ENCODE data around the gene SHANK1.

DNA sequence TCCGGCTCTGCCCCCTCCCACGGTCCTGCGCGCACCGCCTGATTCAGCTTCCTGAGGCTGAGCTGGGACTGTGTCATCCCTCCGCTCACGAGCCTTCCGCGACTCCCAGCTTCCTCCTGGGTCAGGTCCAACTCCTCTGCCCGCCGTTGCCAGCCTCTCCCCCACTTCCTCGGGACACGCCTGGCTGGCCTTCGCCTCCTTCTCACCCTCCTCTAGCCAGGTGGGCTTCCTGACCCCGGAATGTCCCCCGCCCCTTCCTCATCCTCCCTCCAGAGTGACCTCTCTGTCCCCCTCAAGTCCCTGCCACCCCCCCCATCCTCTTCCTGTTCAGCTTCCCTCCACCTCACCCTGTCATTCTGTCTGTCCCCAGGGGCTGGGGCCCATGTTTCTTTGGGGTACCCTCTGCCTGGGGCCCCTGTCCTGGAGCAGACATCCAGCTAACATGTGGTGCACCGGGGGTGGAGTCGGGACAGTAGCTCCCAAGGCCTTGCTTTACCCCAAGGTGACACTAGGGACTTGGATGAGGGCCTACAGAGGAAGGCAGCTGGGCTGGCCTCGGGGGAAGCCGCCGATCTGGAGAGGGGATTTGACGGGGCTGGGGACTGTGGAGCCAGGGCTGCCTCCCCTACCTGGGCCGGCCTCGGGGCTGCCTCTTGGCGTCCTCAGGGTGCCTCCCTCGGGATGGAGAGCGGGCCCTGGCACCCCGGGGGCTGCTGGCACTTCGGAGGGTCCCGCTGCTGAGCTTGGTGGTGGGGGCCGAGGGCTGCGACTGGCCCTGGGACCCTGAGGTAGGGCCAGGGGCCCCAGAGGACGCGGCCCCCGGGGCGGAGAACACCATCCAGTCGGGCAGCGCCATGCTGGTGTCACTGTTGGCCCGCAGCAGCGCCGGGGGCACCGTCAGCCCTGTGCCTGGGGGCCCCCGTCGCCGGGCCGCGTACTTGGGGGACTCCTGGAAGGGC is 16.5 kb downstream of the SHANK1 start:
- TF ChIP-seq, protein P1, sequence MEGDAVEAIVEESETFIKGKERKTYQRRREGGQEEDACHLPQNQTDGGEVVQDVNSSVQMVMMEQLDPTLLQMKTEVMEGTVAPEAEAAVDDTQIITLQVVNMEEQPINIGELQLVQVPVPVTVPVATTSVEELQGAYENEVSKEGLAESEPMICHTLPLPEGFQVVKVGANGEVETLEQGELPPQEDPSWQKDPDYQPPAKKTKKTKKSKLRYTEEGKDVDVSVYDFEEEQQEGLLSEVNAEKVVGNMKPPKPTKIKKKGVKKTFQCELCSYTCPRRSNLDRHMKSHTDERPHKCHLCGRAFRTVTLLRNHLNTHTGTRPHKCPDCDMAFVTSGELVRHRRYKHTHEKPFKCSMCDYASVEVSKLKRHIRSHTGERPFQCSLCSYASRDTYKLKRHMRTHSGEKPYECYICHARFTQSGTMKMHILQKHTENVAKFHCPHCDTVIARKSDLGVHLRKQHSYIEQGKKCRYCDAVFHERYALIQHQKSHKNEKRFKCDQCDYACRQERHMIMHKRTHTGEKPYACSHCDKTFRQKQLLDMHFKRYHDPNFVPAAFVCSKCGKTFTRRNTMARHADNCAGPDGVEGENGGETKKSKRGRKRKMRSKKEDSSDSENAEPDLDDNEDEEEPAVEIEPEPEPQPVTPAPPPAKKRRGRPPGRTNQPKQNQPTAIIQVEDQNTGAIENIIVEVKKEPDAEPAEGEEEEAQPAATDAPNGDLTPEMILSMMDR (IDR thresholded peaks at IDR 0.05; ENCODE audit: insufficient read depth, low read length, poor library complexity, severe bottlenecking), result no peak
- no peak for TF ChIP-seq EZH2phosphoT487 (conservative IDR thresholded peaks at IDR 0.05; ENCODE audit: low read length)

Measured in SU-DHL-6 (cell line).